Prostate gland (tissue), 2 donors: Measurements from ENCODE around the gene EIF4A3. TPM values are rescaled to one million over a fixed set of nuclear protein-coding genes. Genes with fewer than 3 reads are reported as not detected.

Experiments used
- DNase-seq: peaks from one replicate; pipeline ENCODE4 v3.0.0-alpha.2; 2019; ENCODE audit warnings: low spot score
- H3K27ac ChIP-seq, 2 donors: fragments of 200-600 bp; sonication (generic); 2 replicates each; pipeline ENCODE4 v1.5.1; 2017 to 2019
- H3K27me3 ChIP-seq: fragments of 200-600 bp; sonication (generic); replicated peaks from 2 replicates; pipeline ENCODE4 v1.5.1; 2019; ENCODE audit not compliant: insufficient read depth
- H3K36me3 ChIP-seq, 2 donors: fragments of 200-600 bp; sonication (generic); 1 replicate in 1 of 2; 2 replicates in 1 of 2; pipeline versions ENCODE4 v1.5.1 to v1.8.1; 2017 to 2019
- H3K4me1 ChIP-seq: fragments of 200-600 bp; sonication (generic); replicated peaks from 2 replicates; pipeline ENCODE4 v1.5.1; 2019
- H3K4me3 ChIP-seq, 2 donors: fragments of 200-600 bp; sonication (generic); 2 replicates each; pipeline ENCODE4 v1.5.1; 2017 to 2019
- H3K9me3 ChIP-seq: fragments of 200-600 bp; sonication (generic); 2 replicates; pipeline ENCODE4 v1.5.1; 2017
- CTCF ChIP-seq, 4 experiments: fragments of 200-600 bp in 2 of 4; fragments of 450-650 bp in 2 of 4; sonication (generic) in 2 of 4; IDR thresholded peaks; 1 replicate in 3 of 4; 2 replicates in 1 of 4; pipeline ENCODE4 v1.5.1; 2016 to 2019; ENCODE audit warnings: antibody characterized with exemption in 4 of 4, mild to moderate bottlenecking in 2 of 4, moderate library complexity in 2 of 4
- POLR2A ChIP-seq: fragments of 450-650 bp; IDR thresholded peaks from one replicate; pipeline ENCODE4 v1.6.1; 2016; ENCODE audit warnings: antibody characterized with exemption, mild to moderate bottlenecking
- POLR2AphosphoS5 ChIP-seq: sonication (generic); formaldehyde crosslinking; IDR thresholded peaks from one replicate; pipeline ENCODE4 v1.6.1; 2017; ENCODE audit warnings: antibody characterized with exemption
- WGBS: methylation state at CpG from one replicate; pipeline ENCODE4 v1.1.5; 2018; 5-methylcytosine and 5-hydroxymethylcytosine counted together
- intact Hi-C: fragments of 100-400 bp; cut with DNase I; formaldehyde crosslinking; loops from one replicate; pipeline ENCODE4 v1.14.2; 2022
- total RNA-seq, 2 donors: library from RNA; depleted of rRNA; stranded (reverse); fragments of >200 nt; gene quantifications; one replicate each; pipeline ENCODE4 v1.1.0, GENCODE V29; 2016

EIF4A3 gene
- total RNA-seq, 2 donors from 2014 or later: 69.7 to 72.9 TPM

GRCh38 chr17:80106176-80106575 is 40.8 kb downstream of the EIF4A3 start:
- Histone ChIP-seq H3K9me3 (no peaks in the 10 kb centered on the region), H3K27ac (no peak overlapping the region), H3K4me1 (peaks cover 3% of the 10 kb centered on the region), H3K36me3 (no peaks in the 10 kb centered on the region), H3K4me3 (no peak overlapping the region), H3K27me3 (no peaks in the 10 kb centered on the region)
- intact Hi-C loops: no loop called here
- DNase-seq: no peak
- WGBS: 70% methylated on average over 10 of the region's 10 CpGs
- TF ChIP-seq POLR2AphosphoS5 (no peak), CTCF (IDR thresholded peaks at IDR 0.05) (no peak), POLR2A (no peak)

- 46% methylated on average over 29 of the region's 29 CpGs for WGBS
- TF ChIP-seq CTCF (IDR thresholded peaks at IDR 0.05) (no peak), POLR2A (no peak), POLR2AphosphoS5 (no peak)
- DNase-seq: no peak
- H3K4me3 ChIP-seq: no peak overlapping the region
- H3K27ac ChIP-seq: no peak overlapping the region
- no peaks in the 10 kb centered on the region for H3K9me3 ChIP-seq
- no peaks in the 10 kb centered on the region for H3K36me3 ChIP-seq
- peaks cover 3% of the 10 kb centered on the region for H3K4me1 ChIP-seq
- intact Hi-C loops: no loop called here
- no peaks in the 10 kb centered on the region for H3K27me3 ChIP-seq
These were observed 41.2 kb downstream of the EIF4A3 start for GRCh38 chr17:80105762-80106161.

DNA sequence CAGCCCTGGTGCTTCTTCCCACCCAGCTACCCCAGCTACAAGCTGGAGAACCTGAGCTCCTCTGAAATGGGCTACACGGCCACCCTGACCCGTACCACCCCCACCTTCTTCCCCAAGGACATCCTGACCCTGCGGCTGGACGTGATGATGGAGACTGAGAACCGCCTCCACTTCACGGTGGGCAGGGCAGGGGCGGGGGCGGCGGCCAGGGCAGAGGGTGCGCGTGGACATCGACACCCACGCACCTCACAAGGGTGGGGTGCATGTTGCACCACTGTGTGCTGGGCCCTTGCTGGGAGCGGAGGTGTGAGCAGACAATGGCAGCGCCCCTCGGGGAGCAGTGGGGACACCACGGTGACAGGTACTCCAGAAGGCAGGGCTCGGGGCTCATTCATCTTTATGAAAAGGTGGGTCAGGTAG is 42.0 kb downstream of the EIF4A3 start:
- WGBS: 90% methylated on average over 18 of the region's 18 CpGs
- TF ChIP-seq POLR2AphosphoS5 (no peak), CTCF (IDR thresholded peaks at IDR 0.05) (no peak), POLR2A (no peak)
- Histone ChIP-seq H3K27ac (no peak overlapping the region), H3K9me3 (no peaks in the 10 kb centered on the region), H3K4me3 (no peak overlapping the region), H3K27me3 (no peaks in the 10 kb centered on the region), H3K36me3 (no peaks in the 10 kb centered on the region), H3K4me1 (peaks cover 3% of the 10 kb centered on the region)
- DNase-seq: no peak
- intact Hi-C loops: loop anchor here (5.0 kb wide), 1 partner anchor 68 kb away; the partner anchor contains the start of genes CCDC40 and TBC1D16

GRCh38 chr17:80104321-80104955 is 42.5 kb downstream of the EIF4A3 start:
- H3K27ac ChIP-seq: no peak overlapping the region
- no peaks in the 10 kb centered on the region for H3K36me3 ChIP-seq
- DNase-seq: no peak
- no peak for TF ChIP-seq POLR2AphosphoS5
- intact Hi-C loops: loop anchor here (5.0 kb wide), 1 partner anchor 67 kb away; the partner anchor contains the start of genes CCDC40 and TBC1D16
- H3K4me1 ChIP-seq: peaks cover 3% of the 10 kb centered on the region
- H3K27me3 ChIP-seq: no peaks in the 10 kb centered on the region
- no peak overlapping the region for H3K4me3 ChIP-seq
- 31% methylated on average over 16 of the region's 26 CpGs for WGBS
- no peaks in the 10 kb centered on the region for H3K9me3 ChIP-seq

DNA sequence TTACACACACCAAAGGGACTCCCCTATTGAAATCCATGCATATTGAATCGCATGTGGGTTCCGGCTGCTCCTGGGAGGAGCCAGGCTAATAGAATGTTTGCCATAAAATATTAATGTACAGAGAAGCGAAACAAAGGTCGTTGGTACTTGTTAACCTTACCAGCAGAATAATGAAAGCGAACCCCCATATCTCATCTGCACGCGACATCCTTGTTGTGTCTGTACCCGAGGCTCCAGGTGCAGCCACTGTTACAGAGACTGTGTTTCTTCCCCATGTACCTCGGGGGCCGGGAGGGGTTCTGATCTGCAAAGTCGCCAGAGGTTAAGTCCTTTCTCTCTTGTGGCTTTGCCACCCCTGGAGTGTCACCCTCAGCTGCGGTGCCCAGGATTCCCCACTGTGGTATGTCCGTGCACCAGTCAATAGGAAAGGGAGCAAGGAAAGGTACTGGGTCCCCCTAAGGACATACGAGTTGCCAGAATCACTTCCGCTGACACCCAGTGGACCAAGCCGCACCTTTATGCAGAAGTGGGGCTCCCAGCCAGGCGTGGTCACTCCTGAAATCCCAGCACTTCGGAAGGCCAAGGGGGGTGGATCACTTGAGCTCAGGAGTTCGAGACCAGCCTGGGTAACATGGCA is 43.4 kb downstream of the EIF4A3 start:
- no peaks in the 10 kb centered on the region for H3K9me3 ChIP-seq
- peaks cover 3% of the 10 kb centered on the region for H3K4me1 ChIP-seq
- no peaks in the 10 kb centered on the region for H3K27me3 ChIP-seq
- H3K36me3 ChIP-seq: no peaks in the 10 kb centered on the region
- intact Hi-C loops: loop anchor here (5.0 kb wide), 1 partner anchor 66 kb away; the partner anchor contains the start of genes CCDC40 and TBC1D16
- TF ChIP-seq POLR2AphosphoS5: no peak
- TF ChIP-seq POLR2A: no peak
- no peak for TF ChIP-seq CTCF (IDR thresholded peaks at IDR 0.05)
- H3K4me3 ChIP-seq: no peak overlapping the region
- 87% methylated on average over 19 of the region's 19 CpGs for WGBS
- no peak overlapping the region for H3K27ac ChIP-seq
- no peak for DNase-seq
